Spleen (tissue), 11 donors: ENCODE results near the gene AGO4. TPM values are rescaled to one million over a fixed set of nuclear protein-coding genes. Genes with fewer than 3 reads are reported as not detected.
A peak's percentile ranks its signal among the peaks of the same experiment; 100 is the strongest.

Experiments
- DNase-seq: peaks from one replicate; pipeline ENCODE4 v3.0.0-alpha.2; 2020
- H3K27ac ChIP-seq, 8 donors: fragments of 200-600 bp; sonication (generic) in 7 of 8; 1 replicate in 4 of 8; 2 replicates in 4 of 8; pipeline versions ENCODE4 v1.5.0 to v1.8.0; 2016 to 2021; ENCODE audit warnings: inconsistent platforms in 4 of 8, mild to moderate bottlenecking in 4 of 8, moderate library complexity in 1 of 8
- H3K27me3 ChIP-seq, 7 donors: fragments of 200-600 bp; sonication (generic) in 6 of 7; replicated peaks in 1 of 7; 1 replicate in 4 of 7; 2 replicates in 3 of 7; pipeline versions ENCODE4 v1.5.0 to v1.8.0; 2016 to 2021; ENCODE audit warnings: inconsistent platforms in 3 of 7, mild to moderate bottlenecking in 1 of 7
- H3K36me3 ChIP-seq, 6 donors: fragments of 200-600 bp; sonication (generic) in 5 of 6; 1 replicate in 4 of 6; 2 replicates in 2 of 6; pipeline versions ENCODE4 v1.5.0 to v1.8.0; 2016 to 2021; ENCODE audit warnings: inconsistent platforms in 2 of 6
- H3K4me1 ChIP-seq, 6 donors: fragments of 200-600 bp; sonication (generic) in 5 of 6; 1 replicate in 3 of 6; 2 replicates in 3 of 6; pipeline versions ENCODE4 v1.5.0 to v1.8.0; 2016 to 2021; ENCODE audit warnings: inconsistent platforms in 3 of 6
- H3K4me3 ChIP-seq, 8 donors: fragments of 200-600 bp; sonication (generic) in 7 of 8; 1 replicate in 4 of 8; 2 replicates in 4 of 8; pipeline versions ENCODE4 v1.5.0 to v1.8.0; 2016 to 2021; ENCODE audit warnings: inconsistent platforms in 4 of 8, mild to moderate bottlenecking in 4 of 8, moderate library complexity in 2 of 8
- H3K9me3 ChIP-seq, 8 donors: fragments of 200-600 bp; sonication (generic) in 7 of 8; 1 replicate in 4 of 8; 2 replicates in 4 of 8; pipeline versions ENCODE4 v1.5.0 to v1.8.0; 2016 to 2021; ENCODE audit warnings: inconsistent platforms in 4 of 8
- POLR2A ChIP-seq, 3 donors: fragments of 450-650 bp; IDR thresholded peaks; one replicate each; pipeline ENCODE4 v1.5.1; 2017; ENCODE audit warnings: antibody characterized with exemption in 3 of 3, mild to moderate bottlenecking in 1 of 3
- POLR2AphosphoS5 ChIP-seq, 3 donors: sonication (generic); formaldehyde crosslinking; IDR thresholded peaks; one replicate each; pipeline ENCODE4 v1.5.1; 2017; ENCODE audit warnings: antibody characterized with exemption in 3 of 3
- WGBS, 5 donors: extraction: QIAGEN DNeasy Blood & Tissue Kit in 3 of 5; methylation state at CpG; one replicate each; pipeline versions ENCODE4 v1.1.5 to v1.1.7; 2013 to 2018; 5-methylcytosine and 5-hydroxymethylcytosine counted together
- intact Hi-C: fragments of 100-400 bp; cut with DNase I; formaldehyde crosslinking; loops from one replicate; pipeline ENCODE4 v1.15.0; 2023; ENCODE audit warnings: low total_unique reads
- polyA plus RNA-seq, 3 donors: library from polyadenylated mRNA; stranded (reverse); fragments of 200-250 nt; gene quantifications; one replicate each; pipeline ENCODE4 v1.2.1, GENCODE V29; 2013
- total RNA-seq, 7 donors: library from RNA; depleted of rRNA in 3 of 7; stranded (reverse); fragments of >200 nt in 3 of 7; fragmentation: NEBNext Ultra II Directional in 4 of 7; extraction: Animal tissue kit (Norgen Biotek cat#: 25700) in 4 of 7; gene quantifications; one replicate each; pipeline versions ENCODE4 v1.1.0 to v1.2.1, GENCODE V29; 2016 to 2021
- TF ChIP-seq, protein P1 (sequence below), 11 experiments: fragments of 200-600 bp in 7 of 11; fragments of 450-650 bp in 4 of 11; sonication (generic) in 4 of 11; IDR thresholded peaks in 8 of 11; conservative IDR thresholded peaks in 3 of 11; 1 replicate in 7 of 11; 2 replicates in 4 of 11; pipeline versions ENCODE4 v1.4.0 to v1.8.0; 2016 to 2021; ENCODE audit warnings: antibody characterized with exemption in 11 of 11, inconsistent platforms in 4 of 11, mild to moderate bottlenecking in 1 of 11
- donor health status: healthy with polysubstance abuse.
- donor health status: DM: no; HTN: no; CAD: no; lungs with moderate emphysema.
- donor health status: DM: no; HTN: no; CAD: no.
- donor health status: Bipolar disorder and iron deficiency.
- donor health status: healthy.
- donor health status: DM: no; HTN: no; CAD: no.
- donor health status: DM: yes; HTN: yes; CAD: no.

Gene AGO4
- total and polyA plus RNA-seq, 10 donors: 6.4 to 73.3 (median 31.7) TPM

DNA sequence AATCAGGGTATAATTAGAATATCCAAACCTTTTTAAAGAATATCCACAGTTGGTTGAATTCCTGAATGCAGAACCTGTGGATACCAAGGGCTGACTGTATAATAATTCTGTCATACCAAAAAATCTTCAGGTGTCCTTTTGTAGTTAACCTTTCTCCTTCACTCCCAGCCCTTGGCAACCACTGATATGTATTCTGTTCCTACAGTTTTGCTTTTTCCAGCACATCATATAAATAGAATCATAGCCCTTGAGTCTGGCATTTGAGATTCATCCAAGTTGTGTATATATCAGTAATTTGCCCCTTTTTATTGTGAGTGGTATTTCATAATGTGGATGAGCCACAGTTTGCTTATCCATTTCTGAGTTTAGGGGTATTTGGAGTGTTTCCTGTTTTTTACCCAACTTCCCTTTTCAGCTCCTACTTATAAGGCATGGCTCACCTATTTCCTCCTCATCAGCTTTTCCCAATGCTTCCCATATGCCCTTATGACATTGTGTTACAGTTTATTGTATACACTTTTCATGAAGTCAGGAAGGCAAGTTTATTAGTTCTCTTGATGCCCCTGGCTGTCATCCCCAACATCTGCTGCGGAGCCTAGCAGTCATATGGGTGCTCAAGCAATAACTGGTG, 40.2 kb downstream of the AGO4 start:
- Histone ChIP-seq H3K9me3 (no peaks in the 10 kb centered on the region), H3K4me3 (no peak overlapping the region), H3K27ac (peak overlapping the region in 2 of 8 donors; percentile 36 to 40), H3K4me1 (peaks cover 0 to 13% (median 2%) of the 10 kb centered on the region in 6 donors), H3K27me3 (no peaks in the 10 kb centered on the region), H3K36me3 (peaks cover 3 to 91% (median 51%) of the 10 kb centered on the region in 6 donors)
- intact Hi-C loops: no loop called here
- DNase-seq: no peak
- TF ChIP-seq POLR2AphosphoS5 (IDR thresholded peaks at IDR 0.05) (no peak), POLR2A (IDR thresholded peaks at IDR 0.05) (no peak)
- TF ChIP-seq, protein P1, sequence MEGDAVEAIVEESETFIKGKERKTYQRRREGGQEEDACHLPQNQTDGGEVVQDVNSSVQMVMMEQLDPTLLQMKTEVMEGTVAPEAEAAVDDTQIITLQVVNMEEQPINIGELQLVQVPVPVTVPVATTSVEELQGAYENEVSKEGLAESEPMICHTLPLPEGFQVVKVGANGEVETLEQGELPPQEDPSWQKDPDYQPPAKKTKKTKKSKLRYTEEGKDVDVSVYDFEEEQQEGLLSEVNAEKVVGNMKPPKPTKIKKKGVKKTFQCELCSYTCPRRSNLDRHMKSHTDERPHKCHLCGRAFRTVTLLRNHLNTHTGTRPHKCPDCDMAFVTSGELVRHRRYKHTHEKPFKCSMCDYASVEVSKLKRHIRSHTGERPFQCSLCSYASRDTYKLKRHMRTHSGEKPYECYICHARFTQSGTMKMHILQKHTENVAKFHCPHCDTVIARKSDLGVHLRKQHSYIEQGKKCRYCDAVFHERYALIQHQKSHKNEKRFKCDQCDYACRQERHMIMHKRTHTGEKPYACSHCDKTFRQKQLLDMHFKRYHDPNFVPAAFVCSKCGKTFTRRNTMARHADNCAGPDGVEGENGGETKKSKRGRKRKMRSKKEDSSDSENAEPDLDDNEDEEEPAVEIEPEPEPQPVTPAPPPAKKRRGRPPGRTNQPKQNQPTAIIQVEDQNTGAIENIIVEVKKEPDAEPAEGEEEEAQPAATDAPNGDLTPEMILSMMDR (IDR thresholded peaks at IDR 0.05 in 8 of 11, conservative IDR thresholded peaks at IDR 0.05 in 3 of 11): no peak
- WGBS, 5 donors: 66 to 93% (median 86%) methylated on average over 1 of the region's 1 CpG

- WGBS, 5 donors: 93 to 98% (median 94%) methylated on average over 2 of the region's 2 CpGs
- no peak for DNase-seq
- H3K4me3 ChIP-seq: no peak overlapping the region
- H3K9me3 ChIP-seq: no peaks in the 10 kb centered on the region
- H3K27ac ChIP-seq: no peak overlapping the region
- H3K27me3 ChIP-seq: no peaks in the 10 kb centered on the region
- intact Hi-C loops: no loop called here
- no peak for TF ChIP-seq POLR2AphosphoS5 (IDR thresholded peaks at IDR 0.05)
- peaks cover 0 to 13% (median 2%) of the 10 kb centered on the region in 6 donors for H3K4me1 ChIP-seq
- peaks cover 3 to 91% (median 57%) of the 10 kb centered on the region in 6 donors for H3K36me3 ChIP-seq
Observed at GRCh38 chr1:35850051-35850450, 42.2 kb downstream of the AGO4 start.

DNA sequence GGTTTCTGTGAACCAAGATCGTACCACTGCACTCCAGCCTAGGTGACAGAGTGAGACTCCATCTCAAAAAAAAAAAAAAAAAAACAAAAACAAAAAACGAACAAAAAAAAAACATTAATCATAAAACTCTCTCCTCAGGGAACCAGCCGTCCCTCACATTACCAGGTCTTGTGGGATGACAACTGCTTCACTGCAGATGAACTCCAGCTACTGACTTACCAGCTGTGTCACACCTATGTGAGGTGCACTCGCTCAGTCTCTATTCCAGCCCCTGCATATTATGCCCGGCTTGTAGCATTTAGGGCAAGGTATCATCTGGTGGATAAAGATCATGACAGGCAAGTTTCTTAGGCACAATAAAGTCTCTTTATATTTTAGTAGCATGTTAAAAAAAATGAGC, 42.9 kb downstream of the AGO4 start:
- peaks cover 0 to 13% (median 2%) of the 10 kb centered on the region in 6 donors for H3K4me1 ChIP-seq
- H3K9me3 ChIP-seq: no peaks in the 10 kb centered on the region
- H3K4me3 ChIP-seq: no peak overlapping the region
- intact Hi-C loops: no loop called here
- DNase-seq: no peak
- TF ChIP-seq POLR2AphosphoS5 (IDR thresholded peaks at IDR 0.05) (no peak), POLR2A (IDR thresholded peaks at IDR 0.05) (no peak)
- TF ChIP-seq, protein P1 (IDR thresholded peaks at IDR 0.05 in 8 of 11, conservative IDR thresholded peaks at IDR 0.05 in 3 of 11): no peak
- no peaks in the 10 kb centered on the region for H3K27me3 ChIP-seq
- H3K36me3 ChIP-seq: peaks cover 3 to 91% (median 60%) of the 10 kb centered on the region in 6 donors
- H3K27ac ChIP-seq: no peak overlapping the region
- 87 to 97% (median 91%) methylated on average over 5 of the region's 5 CpGs for whole genome bisulfite sequencing, 5 donors

GRCh38 chr1:35851132-35851869, 43.5 kb downstream of the AGO4 start:
- peaks cover 0 to 13% (median 2%) of the 10 kb centered on the region in 6 donors for H3K4me1 ChIP-seq
- H3K27ac ChIP-seq: peak overlapping the region in 1 of 8 donors; percentile 12
- 79 to 96% (median 89%) methylated on average over 3 of the region's 3 CpGs for WGBS, 5 donors
- no peaks in the 10 kb centered on the region for H3K27me3 ChIP-seq
- H3K36me3 ChIP-seq: peaks cover 3 to 91% (median 59%) of the 10 kb centered on the region in 6 donors
- no peak for DNase-seq
- H3K4me3 ChIP-seq: no peak overlapping the region
- TF ChIP-seq, protein P1 (IDR thresholded peaks at IDR 0.05 in 8 of 11, conservative IDR thresholded peaks at IDR 0.05 in 3 of 11): no peak
- TF ChIP-seq POLR2A (IDR thresholded peaks at IDR 0.05) (no peak), POLR2AphosphoS5 (IDR thresholded peaks at IDR 0.05) (no peak)
- no peaks in the 10 kb centered on the region for H3K9me3 ChIP-seq
- intact Hi-C loops: no loop called here
